RWPE1 (cell line): ENCODE data around the gene PCDHB12.
"Not testable (repeated sequence)": the region's sequence is repeated elsewhere in the genome, so short reads cannot be mapped to it uniquely, and the experiment has no call there.

ENCODE experiments used
- CTCF ChIA-PET: fragments of 350-600 bp; sonication (Branson Sonifier 250); formaldehyde crosslinking; extraction: SDS; loops from one replicate; lab custom pipeline; 2021; lab: Yijun Ruan, JAX
- POLR2A ChIA-PET: fragments of 400-600 bp; formaldehyde crosslinking; extraction: SDS; loops from one replicate; lab custom pipeline; 2020; ENCODE audit warnings: antibody characterized with exemption; ENCODE audit not compliant: low non-redundant PET; lab: Yijun Ruan, JAX
- DNase-seq: peaks from one replicate; pipeline ENCODE4 v3.0.0; 2012; ENCODE audit warnings: low spot score
- H3K27ac ChIP-seq: fragments of 450-650 bp; 2 replicates; pipeline ENCODE4 v1.5.1; 2017
- CTCF ChIP-seq: fragments of 450-650 bp; conservative IDR thresholded peaks from 2 replicates; pipeline ENCODE4 v1.5.1; 2017; ENCODE audit warnings: low read depth, mild to moderate bottlenecking

PCDHB12 gene

GRCh38 chr5:141245250-141245717 lies 36.8 kb downstream of the PCDHB12 start, which contains the start of gene PCDHB15:
Gene PCDHB15, plus strand, starts transcription at chr5:141245395. Its CDS starts 184 bp downstream, at chr5:141245579.
- ChIA-PET POLR2A (no interaction called here), CTCF (interaction anchor here (1.0 kb wide), 1 partner anchor 75 kb away, joined by 3 read pairs; the partner anchor contains the start of gene TAF7)
- no peak for TF ChIP-seq CTCF
- DNase-seq, result no peak
- H3K27ac ChIP-seq, result no peak within 1 kb of the TSS

- CTCF ChIA-PET, H3K27ac ChIP-seq, POLR2A ChIA-PET, DNase-seq: not testable (repeated sequence)
Observed at GRCh38 chr5:141246971-141247370, 38.5 kb downstream of the PCDHB12 start.

- POLR2A ChIA-PET, CTCF ChIA-PET, H3K27ac ChIP-seq, DNase-seq: not testable (repeated sequence)
Observed at GRCh38 chr5:141247434-141247833, 38.9 kb downstream of the PCDHB12 start.

- DNase-seq, result no peak
Observed at GRCh38 chr5:141250576-141250975, 42.1 kb downstream of the PCDHB12 start.

GRCh38 chr5:141258464-141258863 lies 49.9 kb downstream of the PCDHB12 start:
- CTCF ChIA-PET, result interaction anchor here (0.5 to 0.6 kb wide), 2 partner anchors 14 to 57 kb away, joined by 3 read pairs; no protein-coding TSS in a partner anchor
- 0 out of 2 replicates have a peak, but pooled peaks have one; percentile 12 for TF ChIP-seq CTCF
- H3K27ac ChIP-seq, result no peak overlapping the region
- no peak for DNase-seq
- POLR2A ChIA-PET, result no interaction called here

More at GRCh38 chr5:141250576-141250975, 42.1 kb downstream of the PCDHB12 start:
- no peak for TF ChIP-seq CTCF
- POLR2A ChIA-PET, result no interaction called here
- CTCF ChIA-PET, result interaction anchor here (0.6 kb wide), 1 partner anchor 12 kb away, joined by 11 read pairs; no protein-coding TSS in a partner anchor
- H3K27ac ChIP-seq, result no peak overlapping the region

GRCh38 chr5:141258948-141259347 lies 50.4 kb downstream of the PCDHB12 start:
- DNase-seq, result no peak
- ChIA-PET CTCF (no interaction called here), POLR2A (no interaction called here)
- H3K27ac ChIP-seq, result no peak overlapping the region
- TF ChIP-seq CTCF, result no peak

- POLR2A ChIA-PET, result no interaction called here
- CTCF ChIA-PET, result interaction anchor here (0.7 kb wide), 1 partner anchor 128 kb away, joined by 3 read pairs; no protein-coding TSS in a partner anchor
- DNase-seq, result no peak
Observed at GRCh38 chr5:141260458-141261237, 52.1 kb downstream of the PCDHB12 start.

More at GRCh38 chr5:141260458-141261237, 52.1 kb downstream of the PCDHB12 start:
- no peak overlapping the region for H3K27ac ChIP-seq
- TF ChIP-seq CTCF, result no peak
